Adipocyte (in vitro differentiated cells): ENCODE data around the gene CFAP65.
A peak's percentile ranks its signal among the peaks of the same experiment; 100 is the strongest.

Experiments
- DNase-seq: peaks from one replicate; pipeline ENCODE4 v3.0.0-alpha.2; 2015; ENCODE audit warnings: low read depth
- H3K27me3 ChIP-seq: replicated peaks from 2 replicates; pipeline ENCODE4 v1.7.0; 2013; ENCODE audit warnings: mild to moderate bottlenecking, low read length, moderate library complexity; ENCODE audit not compliant: control insufficient read depth, insufficient read depth
- H3K36me3 ChIP-seq: 2 replicates; pipeline ENCODE4 v1.7.0; 2013; ENCODE audit warnings: low read length, mild to moderate bottlenecking, moderate library complexity; ENCODE audit not compliant: control insufficient read depth, insufficient read depth, severe bottlenecking
- H3K4me1 ChIP-seq: 2 replicates; pipeline ENCODE4 v1.7.0; 2013; ENCODE audit warnings: mild to moderate bottlenecking, low read length, moderate library complexity; ENCODE audit not compliant: control insufficient read depth, insufficient read depth
- H3K4me3 ChIP-seq: 2 replicates; pipeline ENCODE4 v1.7.0; 2013; ENCODE audit warnings: mild to moderate bottlenecking, low read length, moderate library complexity
- H3K9ac ChIP-seq: 2 replicates; pipeline ENCODE4 v1.7.0; 2013; ENCODE audit warnings: mild to moderate bottlenecking, low read length, moderate library complexity
- H3K9me3 ChIP-seq: 2 replicates; pipeline ENCODE4 v1.7.0; 2013; ENCODE audit warnings: mild to moderate bottlenecking, low read length, moderate library complexity; ENCODE audit not compliant: control insufficient read depth

Gene CFAP65

DNA sequence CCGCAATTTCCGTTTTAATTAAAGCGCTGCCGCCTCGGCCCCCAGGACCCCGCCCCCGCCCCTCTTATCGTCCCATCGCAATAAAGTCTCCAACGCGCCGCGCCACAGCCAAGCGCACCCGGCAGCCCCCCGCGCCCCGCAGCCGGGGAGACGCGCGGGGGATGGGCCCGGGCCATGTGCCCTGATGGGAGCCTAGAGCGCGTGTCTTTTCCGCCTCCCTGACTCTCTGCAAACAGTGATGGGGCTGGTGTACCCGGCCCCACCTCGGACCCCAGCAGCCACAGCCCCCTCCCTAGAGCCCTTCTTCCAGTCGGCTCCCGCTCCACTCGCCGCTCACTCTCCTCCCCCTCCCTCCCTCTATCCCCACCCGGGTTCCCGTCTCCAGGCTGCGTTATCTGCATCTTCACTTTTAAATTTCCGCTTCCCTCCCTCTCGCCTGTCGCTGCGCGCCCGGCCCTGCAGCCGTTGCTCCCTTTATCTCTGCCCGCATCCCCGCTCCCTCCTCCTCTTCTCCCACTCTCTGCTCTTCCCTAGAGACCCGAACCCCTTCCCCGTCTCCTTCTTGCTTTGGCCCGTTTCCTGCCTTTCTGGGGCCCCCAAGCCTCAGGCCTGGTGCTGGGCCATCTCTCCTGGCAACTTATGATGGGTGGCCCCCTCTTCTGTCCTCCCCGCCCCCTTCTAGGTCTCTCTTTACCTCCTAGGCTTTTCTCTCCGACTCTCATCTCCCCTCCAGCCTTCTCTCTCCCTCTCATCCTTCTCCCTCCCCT lies 55.8 kb downstream of the CFAP65 start:
- peaks cover 4% of the 10 kb centered on the region for H3K4me1 ChIP-seq
- no peaks in the 10 kb centered on the region for H3K36me3 ChIP-seq
- no peaks in the 10 kb centered on the region for H3K9me3 ChIP-seq
- H3K4me3 ChIP-seq = no peak overlapping the region
- DNase-seq = no peak
- H3K9ac ChIP-seq = no peak overlapping the region
- peaks cover 77% of the 10 kb centered on the region for H3K27me3 ChIP-seq

DNA sequence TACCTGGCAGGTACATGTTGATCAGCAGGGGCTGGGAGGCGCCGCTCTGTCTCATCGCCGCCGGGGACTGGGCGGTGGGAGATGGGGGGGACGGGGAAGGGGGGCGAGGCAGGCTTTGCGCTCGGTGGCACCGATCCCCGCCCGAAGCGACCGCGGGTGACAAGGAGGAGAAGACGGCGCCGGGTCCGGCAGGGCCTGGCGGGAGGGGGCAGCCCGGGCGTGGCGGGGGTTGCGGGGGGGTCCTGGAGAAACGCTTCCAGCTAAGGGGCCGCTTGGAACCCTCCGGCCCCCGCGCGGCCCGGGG lies 56.3 kb downstream of the CFAP65 start, which contains the start of gene FEV:
TSS of gene FEV (minus strand) at position 164 of the 304 bp plus-strand sequence. CDS start at position 55, 109 bp downstream.
- H3K4me1 ChIP-seq = peaks cover 4% of the 10 kb centered on the region
- no peak for DNase-seq
- H3K4me3 ChIP-seq = no peak within 1 kb of the TSS
- H3K9me3 ChIP-seq = no peaks in the 10 kb centered on the region
- H3K27me3 ChIP-seq = peaks cover 72% of the 10 kb centered on the region
- no peak within 1 kb of the TSS for H3K9ac ChIP-seq
- H3K36me3 ChIP-seq = no peaks in the 10 kb centered on the region

DNA sequence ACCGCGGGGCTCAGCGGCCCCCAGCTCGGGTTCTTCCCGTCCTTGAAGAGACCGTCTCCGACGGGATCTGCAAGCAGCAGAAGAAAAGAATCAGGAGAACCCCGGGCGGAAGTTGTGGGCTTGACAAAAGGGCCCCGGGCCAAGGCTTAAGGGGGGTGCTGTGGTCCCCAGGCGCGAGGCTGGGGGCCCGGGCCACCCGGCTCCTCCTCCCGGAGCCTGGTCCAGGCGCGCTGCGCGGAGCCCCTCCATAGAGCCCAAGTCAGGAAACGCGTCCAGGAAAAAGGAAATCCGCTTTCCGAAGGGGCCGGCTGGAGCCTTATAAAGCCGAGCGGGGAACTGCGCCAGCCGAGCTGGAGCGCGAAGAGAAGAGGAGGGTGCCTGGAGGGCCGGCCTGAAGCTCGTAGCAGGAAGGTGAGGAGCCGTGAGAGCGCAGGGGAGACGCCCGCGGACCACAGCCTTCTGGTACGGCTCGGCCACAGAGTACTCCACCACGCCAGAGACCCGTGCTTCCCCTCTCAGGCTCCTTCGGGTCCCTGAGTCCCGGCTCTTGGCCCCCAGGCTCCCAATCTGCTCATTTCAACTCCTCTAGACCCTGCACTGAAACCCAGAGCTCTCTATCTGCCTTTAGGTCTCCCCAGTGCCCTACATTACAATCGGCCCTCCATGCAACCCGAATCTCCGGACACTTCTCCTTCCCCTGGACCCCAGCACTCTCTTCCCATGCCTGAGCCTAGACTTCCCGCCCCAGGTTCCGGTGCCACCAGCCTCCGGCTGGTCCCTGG lies 56.9 kb downstream of the CFAP65 start:
- H3K36me3 ChIP-seq = no peaks in the 10 kb centered on the region
- no peak overlapping the region for H3K4me3 ChIP-seq
- H3K4me1 ChIP-seq = peaks cover 4% of the 10 kb centered on the region
- no peak for DNase-seq
- H3K9me3 ChIP-seq = no peaks in the 10 kb centered on the region
- no peak overlapping the region for H3K9ac ChIP-seq
- H3K27me3 ChIP-seq = peaks cover 67% of the 10 kb centered on the region

DNA sequence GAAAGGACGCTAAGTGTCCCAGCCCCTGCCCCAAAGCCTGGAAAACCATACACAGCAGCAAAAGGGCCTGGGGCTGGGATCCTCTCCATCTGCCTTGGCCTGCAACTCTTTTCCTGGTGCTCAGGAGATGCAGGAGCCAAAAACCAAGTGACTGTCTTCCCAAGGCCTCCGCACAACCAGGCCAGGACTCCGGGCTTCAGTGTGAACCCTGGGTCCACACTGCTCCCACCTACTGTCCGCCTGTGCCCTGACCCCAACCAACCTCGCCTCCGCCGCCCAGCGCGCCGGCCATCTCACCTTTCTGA lies 57.4 kb downstream of the CFAP65 start:
- no peaks in the 10 kb centered on the region for H3K9me3 ChIP-seq
- no peak for DNase-seq
- no peaks in the 10 kb centered on the region for H3K36me3 ChIP-seq
- no peak overlapping the region for H3K9ac ChIP-seq
- H3K27me3 ChIP-seq = peaks cover 63% of the 10 kb centered on the region
- no peak overlapping the region for H3K4me3 ChIP-seq
- H3K4me1 ChIP-seq = peaks cover 4% of the 10 kb centered on the region

DNA sequence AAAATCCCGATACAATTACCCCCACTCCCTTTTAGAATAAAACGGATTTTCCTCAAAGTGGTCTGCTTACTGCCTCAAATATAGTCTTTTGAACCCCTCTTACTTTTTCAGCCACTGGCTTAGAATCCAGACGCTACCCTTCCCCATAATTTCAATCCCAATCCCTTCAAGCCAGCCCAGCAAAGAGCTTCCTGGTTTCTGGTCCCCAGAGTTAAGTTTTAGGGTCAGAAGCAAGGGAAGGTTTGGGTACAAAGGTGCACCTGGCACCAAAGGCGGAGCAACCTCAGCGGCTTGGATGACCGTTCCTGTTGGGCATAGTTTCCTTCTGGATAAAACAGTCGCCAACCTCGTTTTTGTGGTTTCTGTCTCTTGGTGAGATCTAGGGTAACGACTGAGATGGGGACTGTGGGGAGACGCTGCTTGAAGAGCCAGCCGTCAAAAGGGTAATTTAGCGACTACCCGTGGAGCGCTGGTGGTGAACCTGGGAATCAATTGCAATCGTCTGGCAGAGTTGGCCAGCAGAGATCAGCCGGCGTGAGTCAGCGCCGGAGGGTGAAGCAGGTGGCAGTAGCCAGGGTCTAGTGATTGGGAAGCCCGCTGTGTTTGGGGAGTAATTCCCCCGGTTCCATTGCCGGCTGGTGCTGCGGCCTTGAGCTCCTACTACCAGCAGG lies 57.9 kb downstream of the CFAP65 start:
- DNase-seq = no peak
- Histone ChIP-seq H3K36me3 (no peaks in the 10 kb centered on the region), H3K9ac (no peak overlapping the region), H3K9me3 (no peaks in the 10 kb centered on the region), H3K4me3 (no peak overlapping the region), H3K4me1 (peaks cover 4% of the 10 kb centered on the region), H3K27me3 (peaks cover 63% of the 10 kb centered on the region)

DNA sequence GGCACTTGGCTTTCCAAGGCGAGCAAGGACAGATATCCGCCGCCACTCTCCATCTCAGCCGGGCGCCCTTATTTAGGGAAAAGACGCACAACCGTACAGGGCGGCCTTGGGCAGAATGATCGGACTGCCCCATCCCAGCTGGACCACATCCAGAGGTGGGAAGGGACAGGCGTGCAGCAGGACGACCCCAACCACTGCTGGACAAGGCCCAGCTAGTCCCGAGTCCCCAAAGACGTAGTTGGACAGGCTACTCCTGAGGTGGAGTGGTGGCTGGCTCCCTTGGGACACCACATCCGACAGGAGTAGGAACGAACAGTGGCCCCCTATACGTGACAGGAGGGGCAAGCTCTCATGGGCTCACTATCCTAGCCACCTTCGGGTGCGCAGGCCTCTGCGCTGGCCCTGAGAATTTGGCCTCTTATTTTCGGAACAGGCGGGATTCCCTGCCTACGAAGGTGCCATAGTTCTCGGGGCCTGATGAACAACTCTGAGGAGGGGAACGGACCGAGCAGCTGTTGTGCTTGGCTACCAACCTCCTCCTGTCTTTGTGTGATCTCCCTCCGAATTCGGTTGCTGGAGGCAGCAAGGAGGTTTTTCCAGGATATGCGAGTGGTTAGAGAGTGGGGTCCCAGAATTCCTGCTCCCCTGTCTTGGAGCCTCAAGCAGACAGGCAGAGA lies 58.6 kb downstream of the CFAP65 start:
- Histone ChIP-seq H3K9me3 (no peaks in the 10 kb centered on the region), H3K36me3 (no peaks in the 10 kb centered on the region), H3K9ac (no peak overlapping the region), H3K4me3 (no peak overlapping the region), H3K27me3 (peaks cover 62% of the 10 kb centered on the region), H3K4me1 (peaks cover 4% of the 10 kb centered on the region)
- no peak for DNase-seq

DNA sequence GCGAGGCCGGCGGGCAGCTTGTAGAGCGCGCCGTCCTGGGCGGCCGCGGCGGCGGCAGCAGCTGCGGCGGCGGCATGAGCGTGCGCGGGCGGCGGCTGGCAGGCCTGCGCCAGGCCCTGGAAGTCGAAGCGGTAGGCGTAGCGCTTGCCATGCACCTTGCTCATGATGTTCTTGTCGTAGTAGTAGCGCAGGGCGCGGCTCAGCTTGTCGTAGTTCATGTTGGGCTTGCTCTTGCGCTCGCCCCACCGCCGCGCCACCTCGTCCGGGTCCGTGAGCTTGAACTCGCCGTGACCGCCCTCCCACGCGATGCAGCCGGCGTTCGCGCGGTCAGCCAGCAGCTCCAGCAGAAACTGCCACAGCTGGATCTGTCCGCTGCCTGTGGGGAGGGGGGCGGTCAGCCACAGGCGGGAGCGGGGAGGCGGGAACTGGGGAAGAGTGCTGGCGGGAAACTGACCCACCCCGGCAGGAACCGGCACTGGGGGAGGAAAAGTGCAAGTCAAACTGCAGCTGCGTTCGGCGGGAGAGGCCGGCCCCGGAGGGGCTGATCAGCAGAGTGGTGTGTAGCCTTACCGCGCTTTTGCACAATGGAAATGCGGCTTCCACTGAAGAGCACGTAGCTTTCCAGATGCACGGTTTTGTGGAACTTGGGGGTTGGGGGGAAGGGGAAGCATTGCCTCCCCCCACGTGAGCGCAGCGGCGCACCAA lies 59.3 kb downstream of the CFAP65 start:
- peaks cover 4% of the 10 kb centered on the region for H3K4me1 ChIP-seq
- H3K36me3 ChIP-seq = no peaks in the 10 kb centered on the region
- no peak overlapping the region for H3K4me3 ChIP-seq
- DNase-seq = peak; percentile 52
- peaks cover 62% of the 10 kb centered on the region for H3K27me3 ChIP-seq
- no peak overlapping the region for H3K9ac ChIP-seq
- no peaks in the 10 kb centered on the region for H3K9me3 ChIP-seq

DNA sequence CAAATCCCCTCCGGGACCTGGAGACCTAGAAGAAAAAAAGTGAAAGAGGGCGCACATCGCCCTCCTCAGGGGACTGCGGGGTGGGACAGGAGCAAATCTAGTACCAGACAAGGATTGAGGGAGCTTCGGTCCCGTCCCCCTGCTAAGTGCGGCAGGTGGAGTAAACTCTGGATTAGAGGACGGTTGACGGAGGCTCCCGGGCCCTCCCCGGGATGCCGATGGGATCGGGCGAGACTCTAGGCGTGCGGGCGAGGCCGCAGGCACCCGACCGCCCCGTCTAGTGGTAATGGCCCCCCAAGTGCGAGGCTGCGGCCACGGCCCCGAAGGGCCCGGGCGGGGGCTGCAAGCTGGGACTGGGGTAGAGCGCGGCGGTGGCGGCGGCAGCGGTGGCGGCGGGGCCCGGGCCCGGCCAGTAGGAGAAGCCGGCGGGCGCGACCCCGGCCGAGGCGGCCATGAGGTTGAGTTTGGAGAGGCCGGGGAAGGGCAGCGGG lies 59.9 kb downstream of the CFAP65 start:
- no peak for DNase-seq

DNA sequence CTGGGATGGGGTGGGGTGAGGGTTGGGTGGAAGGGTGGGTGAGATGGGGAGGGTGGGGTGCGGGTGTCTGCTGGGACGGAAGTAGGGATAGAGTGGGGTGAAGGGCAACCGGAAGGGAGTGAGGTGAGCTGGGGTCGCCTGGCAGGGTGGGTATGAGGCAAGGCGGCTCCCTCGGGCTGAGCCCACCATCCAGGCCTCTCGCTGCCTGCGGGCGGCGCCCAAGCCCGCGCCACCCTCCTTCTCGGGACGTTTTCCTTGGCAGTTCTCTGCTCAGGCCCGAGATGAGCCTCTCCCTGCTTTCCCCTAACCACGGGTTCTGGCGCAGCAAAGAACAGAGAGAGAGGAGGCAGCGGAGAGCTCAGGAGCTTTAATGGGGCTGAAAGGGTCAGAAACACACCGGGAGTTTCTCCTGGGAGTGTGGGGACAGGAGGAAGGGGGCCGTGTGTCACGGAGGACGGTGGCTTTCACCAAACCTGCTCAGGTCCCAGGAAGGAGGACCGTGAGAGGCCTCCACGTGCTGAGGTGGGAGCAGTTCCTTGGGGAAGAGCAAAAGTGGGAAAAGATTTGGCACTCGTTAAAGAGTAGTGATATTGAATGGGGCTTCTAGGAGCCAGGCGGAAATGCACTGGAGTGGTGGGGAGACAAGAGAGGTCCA lies 60.5 kb downstream of the CFAP65 start:
- Histone ChIP-seq H3K4me3 (no peak overlapping the region), H3K9ac (no peak overlapping the region), H3K27me3 (peaks cover 61% of the 10 kb centered on the region), H3K4me1 (peaks cover 4% of the 10 kb centered on the region), H3K36me3 (no peaks in the 10 kb centered on the region), H3K9me3 (no peaks in the 10 kb centered on the region)
- DNase-seq = no peak

More for the DNA sequence above, 59.9 kb downstream of the CFAP65 start:
- Histone ChIP-seq H3K27me3 (peaks cover 61% of the 10 kb centered on the region), H3K9ac (no peak overlapping the region), H3K36me3 (no peaks in the 10 kb centered on the region), H3K9me3 (no peaks in the 10 kb centered on the region), H3K4me3 (no peak overlapping the region), H3K4me1 (peaks cover 4% of the 10 kb centered on the region)
